Activated naive CD4-positive, alpha-beta T cell treated with anti-CD3 and anti-CD28 coated beads, Interleukin-2, amount 10 ng/mL, durations not matched to agents 7 days and 5 days (primary cell): ENCODE data around the gene C11orf52.
"Not testable (repeated sequence)": the region's sequence is repeated elsewhere in the genome, so short reads cannot be mapped to it uniquely, and the experiment has no call there.

Source experiments
- CTCF ChIA-PET: fragments of 350-600 bp; sonication (Branson Sonifier 250); formaldehyde crosslinking; loops from one replicate; lab custom pipeline; 2021; ENCODE audit warnings: antibody characterized with exemption; lab: Charles Lee
- DNase-seq: peaks from one replicate; pipeline ENCODE4 v3.0.0-alpha.2; 2020
- H3K27ac Mint-ChIP-seq: one replicate; pipeline ENCODE4 v1.8.0; 2021; ENCODE audit warnings: mild to moderate bottlenecking, moderate library complexity, mixed read lengths
- H3K27me3 Mint-ChIP-seq: one replicate; pipeline ENCODE4 v1.8.0; 2021; ENCODE audit warnings: mild to moderate bottlenecking, mixed read lengths
- H3K36me3 Mint-ChIP-seq: one replicate; pipeline ENCODE4 v1.8.0; 2021; ENCODE audit warnings: mixed read lengths
- H3K4me1 Mint-ChIP-seq: one replicate; pipeline ENCODE4 v1.8.0; 2021; ENCODE audit warnings: mixed read lengths
- H3K4me3 Mint-ChIP-seq: one replicate; pipeline ENCODE4 v1.8.0; 2021; ENCODE audit warnings: mild to moderate bottlenecking, moderate library complexity, mixed read lengths
- H3K9me3 Mint-ChIP-seq: one replicate; pipeline ENCODE4 v1.8.0; 2021; ENCODE audit warnings: mixed read lengths

C11orf52 gene

GRCh38 chr11:111921541-111922230 is 3.0 kb downstream of the C11orf52 start:
- DNase-seq = no peak
- Mint-ChIP-seq H3K9me3 (no peaks in the 10 kb centered on the region), H3K36me3 (no peaks in the 10 kb centered on the region), H3K27me3 (peaks cover 40% of the 10 kb centered on the region), H3K4me1 (peaks cover 9% of the 10 kb centered on the region), H3K27ac (no peak overlapping the region), H3K4me3 (no peak overlapping the region)
- CTCF ChIA-PET = no interaction called here

- H3K4me1 Mint-ChIP-seq = peaks cover 18% of the 10 kb centered on the region
- CTCF ChIA-PET = no interaction called here
- no peaks in the 10 kb centered on the region for H3K9me3 Mint-ChIP-seq
- H3K27me3 Mint-ChIP-seq = peaks cover 33% of the 10 kb centered on the region
- DNase-seq = no peak
- H3K36me3 Mint-ChIP-seq = no peaks in the 10 kb centered on the region
- H3K27ac Mint-ChIP-seq = no peak overlapping the region
- H3K4me3 Mint-ChIP-seq = no peak overlapping the region
Measured at GRCh38 chr11:111922803-111923202, 4.1 kb downstream of the C11orf52 start.

GRCh38 chr11:111923351-111923788 is 4.7 kb downstream of the C11orf52 start:
- H3K4me3 Mint-ChIP-seq = no peak overlapping the region
- H3K4me1 Mint-ChIP-seq = peaks cover 18% of the 10 kb centered on the region
- no peak for DNase-seq
- peaks cover 33% of the 10 kb centered on the region for H3K27me3 Mint-ChIP-seq
- CTCF ChIA-PET = interaction anchor here (1.1 kb wide), 1 partner anchor 96 kb away, joined by 4 read pairs; no protein-coding TSS in a partner anchor
- H3K36me3 Mint-ChIP-seq = no peaks in the 10 kb centered on the region
- H3K9me3 Mint-ChIP-seq = no peaks in the 10 kb centered on the region
- no peak overlapping the region for H3K27ac Mint-ChIP-seq

GRCh38 chr11:111923951-111924350 is 5.2 kb downstream of the C11orf52 start:
- H3K27me3 Mint-ChIP-seq = peaks cover 29% of the 10 kb centered on the region
- peaks cover 18% of the 10 kb centered on the region for H3K4me1 Mint-ChIP-seq
- no peak overlapping the region for H3K27ac Mint-ChIP-seq
- no peaks in the 10 kb centered on the region for H3K9me3 Mint-ChIP-seq
- CTCF ChIA-PET = interaction anchor here (1.1 kb wide), 1 partner anchor 95 kb away, joined by 4 read pairs; no protein-coding TSS in a partner anchor
- no peak for DNase-seq
- H3K4me3 Mint-ChIP-seq = no peak overlapping the region
- no peaks in the 10 kb centered on the region for H3K36me3 Mint-ChIP-seq

GRCh38 chr11:111925953-111926352 is 7.2 kb downstream of the C11orf52 start:
- DNase-seq = no peak
- CTCF ChIA-PET = interaction anchor here (1.1 to 2.2 kb wide), 5 partner anchors 9 to 56 kb away, joined by 3 to 13 read pairs (median 4); partner anchors contain the start of gene ALG9
- Mint-ChIP-seq H3K36me3 (no peaks in the 10 kb centered on the region), H3K27ac (peak overlapping the region; percentile 91), H3K9me3 (no peaks in the 10 kb centered on the region), H3K4me3 (peak overlapping the region; percentile 68), H3K4me1 (peaks cover 18% of the 10 kb centered on the region), H3K27me3 (peaks cover 24% of the 10 kb centered on the region)

GRCh38 chr11:111926505-111927391 is 8.0 kb downstream of the C11orf52 start:
- CTCF ChIA-PET = interaction anchor here (1.1 to 2.2 kb wide), 7 partner anchors 8 to 55 kb away, joined by 3 to 13 read pairs (median 4); partner anchors contain the start of genes ALG9, C11orf52 and DIXDC1
- peaks cover 23% of the 10 kb centered on the region for H3K27me3 Mint-ChIP-seq
- peak overlapping the region; percentile 91 for H3K27ac Mint-ChIP-seq

GRCh38 chr11:111930472-111930871 is 11.8 kb downstream of the C11orf52 start:
- H3K27me3 Mint-ChIP-seq = peaks cover 4% of the 10 kb centered on the region
- CTCF ChIA-PET = interaction anchor here (0.6 to 12.9 kb wide), 7 partner anchors 8 to 245 kb away, joined by 3 to 217 read pairs (median 5); partner anchors contain the start of genes ALG9, BCO2 and DIXDC1
- H3K27ac Mint-ChIP-seq = no peak overlapping the region
- H3K9me3 Mint-ChIP-seq = no peaks in the 10 kb centered on the region
- peaks cover 28% of the 10 kb centered on the region for H3K4me1 Mint-ChIP-seq
- no peak overlapping the region for H3K4me3 Mint-ChIP-seq
- no peak for DNase-seq
- H3K36me3 Mint-ChIP-seq = no peaks in the 10 kb centered on the region

More at GRCh38 chr11:111926505-111927391, 8.0 kb downstream of the C11orf52 start:
- Mint-ChIP-seq H3K4me3 (peak overlapping the region; percentile 68), H3K36me3 (no peaks in the 10 kb centered on the region), H3K9me3 (no peaks in the 10 kb centered on the region), H3K4me1 (peaks cover 18% of the 10 kb centered on the region)
- DNase-seq = peak; percentile 96

GRCh38 chr11:111932611-111932950 is 13.9 kb downstream of the C11orf52 start:
- no peak overlapping the region for H3K27ac Mint-ChIP-seq
- CTCF ChIA-PET = interaction anchor here (1.6 to 12.9 kb wide), 3 partner anchors 49 to 61 kb away, joined by 4 to 217 read pairs (median 8); partner anchors contain the start of gene ALG9
- no peaks in the 10 kb centered on the region for H3K9me3 Mint-ChIP-seq
- peaks cover 4% of the 10 kb centered on the region for H3K27me3 Mint-ChIP-seq
- H3K36me3 Mint-ChIP-seq = no peaks in the 10 kb centered on the region
- DNase-seq = no peak
- H3K4me3 Mint-ChIP-seq = no peak overlapping the region
- H3K4me1 Mint-ChIP-seq = peaks cover 29% of the 10 kb centered on the region

GRCh38 chr11:111933176-111933575 is 14.5 kb downstream of the C11orf52 start:
- peaks cover 33% of the 10 kb centered on the region for H3K4me1 Mint-ChIP-seq
- not testable (repeated sequence) for H3K27ac Mint-ChIP-seq, H3K27me3 Mint-ChIP-seq, H3K9me3 Mint-ChIP-seq, DNase-seq, H3K36me3 Mint-ChIP-seq, H3K4me3 Mint-ChIP-seq
- CTCF ChIA-PET = interaction anchor here (0.9 to 12.9 kb wide), 2 partner anchors 32 to 48 kb away, joined by 3 to 217 read pairs; no protein-coding TSS in a partner anchor

- Mint-ChIP-seq H3K27me3 (peaks cover 4% of the 10 kb centered on the region), H3K4me3 (no peak overlapping the region), H3K27ac (no peak overlapping the region), H3K36me3 (no peaks in the 10 kb centered on the region), H3K4me1 (peaks cover 40% of the 10 kb centered on the region), H3K9me3 (no peaks in the 10 kb centered on the region)
- CTCF ChIA-PET = interaction anchor here (0.8 to 12.9 kb wide), 6 partner anchors 10 to 179 kb away, joined by 3 to 217 read pairs (median 3); partner anchors contain the start of genes SDHD and TIMM8B
- DNase-seq = no peak
Measured at GRCh38 chr11:111933872-111934271, 15.2 kb downstream of the C11orf52 start.

GRCh38 chr11:111934306-111934705 is 15.6 kb downstream of the C11orf52 start:
- Mint-ChIP-seq H3K9me3 (no peaks in the 10 kb centered on the region), H3K4me3 (no peak overlapping the region), H3K27ac (no peak overlapping the region), H3K36me3 (no peaks in the 10 kb centered on the region), H3K27me3 (peaks cover 4% of the 10 kb centered on the region), H3K4me1 (peaks cover 44% of the 10 kb centered on the region)
- CTCF ChIA-PET = interaction anchor here (0.5 to 12.9 kb wide), 8 partner anchors 10 to 178 kb away, joined by 3 to 217 read pairs (median 3); partner anchors contain the start of genes SDHD and TIMM8B
- no peak for DNase-seq

- peak overlapping the region; percentile 8 for H3K4me3 Mint-ChIP-seq
- H3K4me1 Mint-ChIP-seq = peaks cover 46% of the 10 kb centered on the region
- H3K27me3 Mint-ChIP-seq = peaks cover 4% of the 10 kb centered on the region
- H3K27ac Mint-ChIP-seq = no peak overlapping the region
- H3K9me3 Mint-ChIP-seq = no peaks in the 10 kb centered on the region
- no peak for DNase-seq
- CTCF ChIA-PET = interaction anchor here (0.9 to 12.9 kb wide), 6 partner anchors 9 to 344 kb away, joined by 3 to 217 read pairs (median 4); no protein-coding TSS in a partner anchor
- no peaks in the 10 kb centered on the region for H3K36me3 Mint-ChIP-seq
Measured at GRCh38 chr11:111935317-111936039, 16.8 kb downstream of the C11orf52 start.

GRCh38 chr11:111936040-111936540 is 17.4 kb downstream of the C11orf52 start:
- Mint-ChIP-seq H3K36me3 (no peaks in the 10 kb centered on the region), H3K27me3 (peaks cover 4% of the 10 kb centered on the region), H3K4me3 (peak overlapping the region; percentile 80), H3K9me3 (no peaks in the 10 kb centered on the region), H3K4me1 (peaks cover 46% of the 10 kb centered on the region), H3K27ac (peak overlapping the region; percentile 69)
- DNase-seq = no peak
- CTCF ChIA-PET = interaction anchor here (0.9 to 12.9 kb wide), 6 partner anchors 8 to 343 kb away, joined by 3 to 217 read pairs (median 4); no protein-coding TSS in a partner anchor
